GM21529 (cell line): Measurements from ENCODE around the gene ANKRD31.

Source experiments
- ATAC-seq: cut with Tn5 transposase; IDR thresholded peaks from one replicate; pipeline ENCODE4 v1.9.1; 2021; ENCODE audit not compliant: unreplicated experiment

The ANKRD31 gene

DNA sequence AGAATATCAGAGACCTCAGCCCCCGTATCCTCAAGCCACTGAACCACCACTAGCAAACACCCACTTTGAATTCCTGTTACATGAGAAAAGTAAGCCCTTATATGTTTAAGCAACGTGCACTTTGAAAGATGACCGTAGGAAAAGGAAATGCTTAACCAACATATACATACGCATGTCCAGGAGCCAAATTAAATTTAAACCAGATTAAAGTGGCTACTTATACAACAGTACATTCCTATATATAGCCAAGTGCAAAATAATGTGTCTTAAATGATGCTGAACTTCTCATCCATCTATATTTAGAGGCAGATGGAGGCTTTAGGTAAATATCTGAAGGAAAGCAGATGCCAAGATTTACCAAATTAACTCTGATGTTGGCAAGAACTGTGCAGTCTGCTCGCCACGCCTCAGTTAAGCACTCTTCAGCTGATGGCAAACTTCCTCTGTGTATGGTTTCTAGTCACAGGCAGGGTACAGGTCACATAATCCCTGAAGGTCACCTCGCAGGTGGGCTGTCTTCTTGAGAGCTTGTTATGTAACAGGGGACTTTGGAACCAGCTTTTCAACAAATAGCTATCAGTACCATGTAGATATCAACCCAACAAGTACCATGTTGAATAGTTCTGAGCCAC is 192.9 kb downstream of the ANKRD31 start:
- ATAC-seq = no peak

DNA sequence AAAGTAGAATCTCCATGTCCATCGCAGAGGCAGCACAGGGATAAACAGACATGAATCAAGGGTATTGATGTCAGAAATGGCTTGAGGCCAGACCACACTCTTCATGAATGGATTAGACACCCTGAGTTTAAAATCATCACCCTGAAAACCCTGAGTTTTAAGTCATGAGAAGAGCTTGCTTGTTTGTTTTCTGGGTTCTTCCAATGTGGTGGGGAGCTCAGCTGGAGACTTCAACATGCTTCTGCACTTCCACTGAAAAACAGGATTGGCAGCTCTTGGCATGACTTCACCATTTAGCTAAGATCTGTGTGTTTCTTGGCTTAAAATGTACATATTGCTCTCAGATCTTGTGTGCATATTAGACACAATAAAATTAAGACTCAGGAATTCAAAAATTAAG is 194.2 kb downstream of the ANKRD31 start:
- no peak for ATAC-seq

- no peak for ATAC-seq
Observed at GRCh38 chr5:75040973-75041372, 195.7 kb downstream of the ANKRD31 start.

DNA sequence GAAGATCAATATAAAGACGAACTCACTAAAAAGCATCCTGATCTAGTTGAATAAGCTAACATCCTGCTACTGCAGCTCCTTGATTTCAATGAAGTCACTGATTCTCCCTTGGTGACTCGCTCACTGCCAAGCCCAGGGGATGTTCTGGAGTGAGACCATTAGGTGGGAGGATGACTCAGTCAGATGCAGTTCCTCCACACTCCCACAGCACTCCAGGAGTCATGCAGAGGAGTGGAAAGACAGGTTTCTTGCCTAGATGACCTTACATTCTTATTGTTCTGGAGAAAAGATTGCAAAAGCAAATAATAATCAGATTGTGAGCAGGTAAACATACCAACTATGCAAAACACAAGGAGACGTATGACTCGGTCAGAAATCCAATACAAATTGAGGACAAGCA is 199.6 kb downstream of the ANKRD31 start:
- no peak for ATAC-seq

DNA sequence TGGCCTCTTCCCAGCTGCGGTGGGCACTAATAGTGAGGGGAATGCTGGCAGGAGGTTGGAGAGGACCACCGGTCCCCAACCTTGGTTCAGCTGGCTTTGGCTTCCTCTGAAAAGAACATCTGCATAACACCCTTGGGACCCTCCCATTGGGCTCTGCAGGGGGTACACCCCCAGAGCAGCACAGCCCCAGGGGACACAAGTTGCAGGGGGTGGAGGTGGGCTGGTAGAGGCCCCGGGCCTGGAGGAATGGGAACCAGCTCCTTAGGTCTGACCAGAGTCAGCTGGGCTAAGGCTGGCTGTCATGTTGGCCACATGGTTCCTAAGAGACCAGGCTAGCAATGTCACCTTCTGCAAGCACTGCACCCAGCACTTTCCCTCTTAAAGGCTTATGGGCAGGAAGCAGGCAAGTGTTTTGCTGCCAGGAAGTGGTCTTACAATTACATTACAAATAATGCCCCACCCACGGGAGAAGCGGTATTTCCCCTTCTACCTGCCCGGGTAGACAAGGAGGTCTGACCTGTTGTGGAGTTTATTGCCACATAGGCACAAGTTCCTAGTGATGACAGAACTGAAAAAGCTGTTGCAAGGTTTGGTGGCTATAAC is 202.4 kb downstream of the ANKRD31 start:
- no peak for ATAC-seq

- no peak for ATAC-seq
Observed at GRCh38 chr5:75031366-75031765, 205.3 kb downstream of the ANKRD31 start.

DNA sequence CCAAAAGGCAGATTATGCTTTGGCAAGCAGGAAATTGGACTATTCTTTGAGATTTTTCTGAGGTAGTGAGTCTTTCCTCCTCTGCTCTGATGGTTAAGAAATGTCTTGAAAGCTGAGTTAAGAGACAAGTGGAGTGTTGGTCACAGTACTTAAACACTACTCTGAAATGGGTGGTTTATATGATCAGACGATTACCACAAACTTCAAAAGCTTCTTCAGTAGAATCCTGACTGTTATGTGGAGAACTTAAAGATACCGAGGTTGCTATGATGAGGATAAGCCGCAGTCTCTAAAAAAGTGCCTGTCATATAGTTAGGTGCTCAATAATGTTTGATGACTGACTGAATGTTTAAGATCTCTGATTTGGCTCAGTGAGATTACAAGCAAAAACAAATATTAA is 208.6 kb downstream of the ANKRD31 start:
- ATAC-seq = no peak

- ATAC-seq = no peak
Observed at GRCh38 chr5:75023368-75024159, 213.1 kb downstream of the ANKRD31 start.

DNA sequence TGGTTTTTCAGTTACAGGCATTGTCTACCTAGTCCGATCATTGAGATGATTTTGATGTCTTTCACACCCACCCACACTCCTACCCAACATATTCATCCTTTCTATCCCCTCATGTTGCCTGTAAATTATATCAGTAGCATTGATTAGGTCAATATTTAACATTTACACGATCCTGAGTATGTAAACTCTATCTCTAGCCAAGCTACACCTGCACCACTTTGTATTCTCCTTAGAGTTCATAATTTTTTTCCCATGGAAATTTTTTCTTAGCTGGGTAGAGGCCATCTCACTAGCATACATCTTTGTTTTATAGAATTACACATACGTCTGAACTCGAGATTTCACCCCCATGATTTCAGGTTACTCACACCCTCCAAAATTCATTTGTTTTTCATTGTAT is 214.9 kb downstream of the ANKRD31 start:
- no peak for ATAC-seq

- no peak for ATAC-seq
Observed at GRCh38 chr5:75021219-75021618, 215.5 kb downstream of the ANKRD31 start.

- ATAC-seq = no peak
Observed at GRCh38 chr5:75020016-75020656, 216.5 kb downstream of the ANKRD31 start.

DNA sequence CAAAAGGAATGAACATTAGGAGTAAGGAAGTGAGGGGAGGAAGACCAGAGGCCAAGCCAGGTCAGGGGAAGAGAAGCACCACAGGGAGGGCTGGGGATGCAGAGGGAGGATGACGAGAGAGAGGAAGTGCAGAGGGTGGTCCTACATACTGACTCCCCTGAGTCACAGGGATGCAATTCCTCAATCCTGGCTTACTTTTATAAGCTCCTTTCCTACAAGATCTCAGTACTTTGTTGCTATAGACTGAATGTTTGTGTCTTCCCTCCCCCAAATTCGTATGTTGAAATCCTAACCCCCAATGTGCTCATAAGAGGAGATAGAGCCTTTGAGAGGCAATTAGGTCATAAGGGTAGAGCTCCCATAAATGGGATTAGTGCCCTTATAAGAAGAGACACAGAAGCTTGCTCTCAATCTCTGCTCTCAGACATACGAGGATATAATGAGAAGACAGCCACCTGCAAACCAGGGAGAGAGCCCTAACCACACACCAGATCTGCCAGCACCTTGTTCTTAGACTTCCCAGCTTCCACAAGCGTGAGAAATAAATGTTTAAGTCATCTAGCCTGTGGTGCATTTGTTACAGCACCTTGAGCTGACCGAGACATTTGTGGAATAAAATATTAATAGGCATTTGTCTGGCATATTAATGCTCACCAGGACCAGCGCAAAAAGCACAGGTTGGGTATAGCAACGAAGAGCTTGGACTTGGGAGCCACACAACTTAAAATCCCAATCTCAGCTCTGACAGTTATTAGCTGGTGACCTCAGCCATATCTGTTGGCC is 217.7 kb downstream of the ANKRD31 start:
- no peak for ATAC-seq
